K562 (cell line): ENCODE measurements around the gene CNGB1. TPM values are rescaled to one million over a fixed set of nuclear protein-coding genes. Genes with fewer than 3 reads are reported as not detected.

Experiments
- ATAC-seq: fragments of 200-7000 bp; cut with Tn5 transposase; 3 replicates; pipeline ENCODE4 v1.9.1; 2020; ENCODE audit warnings: moderate library complexity
- BruUV-seq: library from RNA; stranded (reverse); fragments of 400-500 nt; replicated peaks from 2 replicates; lab custom pipeline; 2021; lab: Mats Ljungman, UMichigan
- CTCF ChIA-PET: fragments of 300-600 bp; formaldehyde crosslinking; extraction: SDS; loops from one replicate; lab custom pipeline; 2021; ENCODE audit warnings: low intra/inter-chr PET ratio; lab: Yijun Ruan, JAX
- POLR2A ChIA-PET: fragments of 300-600, 350-650 bp; sonication (Branson Sonifier 250); formaldehyde crosslinking; extraction: SDS; loops from one replicate; lab custom pipeline; 2021; ENCODE audit warnings: antibody characterized with exemption, inconsistent platforms; lab: Yijun Ruan, JAX
- DNase-seq, 4 experiments: peaks; one replicate each; pipeline versions ENCODE4 v3.0.0 to v3.0.0-alpha.2; 2011 to 2018; ENCODE audit warnings: low spot score in 3 of 4, mixed read lengths in 3 of 4; ENCODE audit errors: extremely low read depth in 1 of 4
- FAIRE-seq: peaks from 2 replicates; lab custom pipeline; 2011; peaks lifted over from hg19 to GRCh38; lab: Jason Lieb, UNC
- H2AFZ ChIP-seq: 2 replicates; pipeline ENCODE4 v1.6.0; 2011; ENCODE audit warnings: low read depth, low read length, control low read depth, inconsistent platforms
- H3K27ac ChIP-seq: fragments of 200-600 bp; 3 replicates; pipeline ENCODE4 v1.8.0; 2011; ENCODE audit warnings: low read depth, mild to moderate bottlenecking, control low read depth, inconsistent platforms, low read length, moderate library complexity, mixed read lengths; ENCODE audit errors: extremely low read depth
- H3K27me3 ChIP-seq, 2 experiments: fragments of 300-600 bp in 1 of 2; 2 replicates in 1 of 2; 3 replicates in 1 of 2; pipeline versions ENCODE4 v1.6.0 to v1.8.0; 2011; ENCODE audit warnings: inconsistent platforms in 2 of 2, low read length in 2 of 2, mild to moderate bottlenecking in 1 of 2, mixed read lengths in 1 of 2, moderate library complexity in 1 of 2; ENCODE audit not compliant: control insufficient read depth in 2 of 2, insufficient read depth in 2 of 2
- H3K36me3 ChIP-seq: fragments of 300-600 bp; 3 replicates; pipeline ENCODE4 v1.8.0; 2011; ENCODE audit warnings: mild to moderate bottlenecking, low read length, inconsistent platforms; ENCODE audit not compliant: control insufficient read depth, insufficient read depth
- H3K4me1 ChIP-seq, 2 experiments: fragments of 200-600 bp in 1 of 2; replicated peaks in 1 of 2; 2 replicates in 1 of 2; 3 replicates in 1 of 2; pipeline versions ENCODE4 v1.5.1 to v1.8.0; 2011; ENCODE audit warnings: inconsistent platforms in 2 of 2, low read length in 2 of 2, mild to moderate bottlenecking in 1 of 2, mixed read lengths in 1 of 2, moderate library complexity in 1 of 2; ENCODE audit not compliant: control insufficient read depth in 2 of 2, insufficient read depth in 2 of 2
- H3K4me2 ChIP-seq: 2 replicates; pipeline ENCODE4 v1.6.1; 2011; ENCODE audit warnings: low read length, control low read depth, inconsistent platforms, mixed read lengths; ENCODE audit not compliant: insufficient read depth
- H3K4me3 ChIP-seq: fragments of 200-600 bp; sonication (generic), shearing (Covaris generic); 2 replicates; pipeline ENCODE4 v1.5.1; 2016; ENCODE audit warnings: control low read depth, inconsistent platforms
- H3K79me2 ChIP-seq: fragments of 200-600 bp; 3 replicates; pipeline ENCODE4 v1.8.0; 2011; ENCODE audit warnings: low read length, inconsistent platforms; ENCODE audit not compliant: control insufficient read depth, insufficient read depth
- H3K9ac ChIP-seq, 2 experiments: 2 replicates each; pipeline versions ENCODE4 v1.6.0 to v1.6.1; 2011; ENCODE audit warnings: low read depth in 2 of 2, low read length in 2 of 2, control low read depth in 1 of 2, inconsistent platforms in 1 of 2, mild to moderate bottlenecking in 1 of 2, mixed read lengths in 1 of 2; ENCODE audit not compliant: insufficient read depth in 1 of 2
- H3K9me1 ChIP-seq: one replicate; pipeline ENCODE4 v1.6.0; 2011; ENCODE audit warnings: inconsistent platforms, mild to moderate bottlenecking, low read length, moderate library complexity; ENCODE audit not compliant: control insufficient read depth, insufficient read depth
- H3K9me3 ChIP-seq: replicated peaks from 2 replicates; pipeline ENCODE4 v1.5.1; 2011; ENCODE audit warnings: low read depth, low read length, inconsistent platforms; ENCODE audit not compliant: control insufficient read depth, insufficient read depth
- H4K20me1 ChIP-seq: replicated peaks from 2 replicates; pipeline ENCODE4 v1.6.1; 2011; ENCODE audit warnings: low read length, inconsistent platforms, mixed read lengths; ENCODE audit not compliant: control insufficient read depth, insufficient read depth
- ELK1 ChIP-seq: sonication (generic); formaldehyde crosslinking; IDR thresholded peaks from 2 replicates; pipeline ENCODE4 v1.8.1; 2022; ENCODE audit warnings: missing genetic modification reagents
- ZBTB40 ChIP-seq, 2 experiments: fragments of 450-650 bp in 1 of 2; sonication (generic) in 1 of 2; formaldehyde crosslinking in 1 of 2; IDR thresholded peaks; 2 replicates each; pipeline versions ENCODE4 v1.7.1 to v1.9.0; 2016 to 2022; ENCODE audit warnings: inconsistent platforms in 1 of 2, mild to moderate bottlenecking in 1 of 2, missing genetic modification reagents in 1 of 2
- whole genome bisulfite sequencing: fragments of 100-300 bp; shearing (Covaris generic); methylation state at CpG from one replicate; pipeline ENCODE4 v1.1.6; 2016; ENCODE audit warnings: low coverage, mixed read lengths; ENCODE audit not compliant: insufficient coverage; ENCODE audit errors: missing lambda C conversion rate; 5-methylcytosine and 5-hydroxymethylcytosine counted together
- in situ Hi-C: fragments of 300-500 bp; cut with MboI; formaldehyde crosslinking; loops from 4 replicates; pipeline ENCODE4 v1.15.0; 2018; ENCODE audit warnings: inconsistent platforms, mixed read lengths
- intact Hi-C: fragments of 100-400 bp; cut with micrococcal nuclease; formaldehyde crosslinking; loops from 2 replicates; pipeline ENCODE4 v1.14.2; 2022
- polyA plus RNA-seq, 8 experiments: library from polyadenylated mRNA; depleted of rRNA in 4 of 8; stranded (reverse) in 5 of 8; unstranded in 3 of 8; fragments of >200 nt; fragmentation: Nextera tagmentation in 2 of 8; fragmentation: Illumina TruSeq in 1 of 8; extraction: Ambion mirVana in 2 of 8; extraction: Trizol in 1 of 8; gene quantifications; 2 replicates each; pipeline versions ENCODE4 v1.2.1 to v1.2.3, GENCODE V29; 2011 to 2014; ENCODE audit warnings: inconsistent platforms in 1 of 8, missing spikeins in 1 of 8
- total RNA-seq, 7 experiments: library from RNA; depleted of rRNA in 6 of 7; stranded (reverse); fragments of >200 nt in 6 of 7; fragmentation: Illumina TruSeq in 2 of 7; extraction: Trizol in 2 of 7; gene quantifications; 2 replicates each; pipeline versions ENCODE4 v1.2.1 to v1.2.3, GENCODE V29; 2011 to 2021; ENCODE audit warnings: low replicate concordance in 1 of 7

The CNGB1 gene
- total and polyA plus RNA-seq, 9 of the 15 experiments (the other 6 are each of a cell fraction or from before 2014, with no cell fraction given): not detected

GRCh38 chr16:57952909-57953308, 18.0 kb downstream of the CNGB1 start:
- Histone ChIP-seq H3K9me3 (no peaks in the 10 kb centered on the region), H3K27ac (no peak overlapping the region), H2AFZ (no peak overlapping the region), H3K79me2 (no peaks in the 10 kb centered on the region), H3K9me1 (no peaks in the 10 kb centered on the region), H3K27me3 (peaks cover 0 to under 1% of the 10 kb centered on the region in 2 experiments; a peak in 1 of 5 replicates), H3K9ac (no peak overlapping the region), H4K20me1 (no peaks in the 10 kb centered on the region; the same call in none of the 2 replicates), H3K4me2 (no peak overlapping the region), H3K36me3 (no peaks in the 10 kb centered on the region), H3K4me1 (peaks cover 0 to 10% of the 10 kb centered on the region in 2 experiments; a peak in 3 of 5 replicates), H3K4me3 (no peak overlapping the region)
- no peak for ATAC-seq
- ChIA-PET POLR2A (interaction anchor here (0.6 to 1.1 kb wide), 4 partner anchors 9 to 211 kb away, joined by 3 read pairs; no protein-coding TSS in a partner anchor), CTCF (no interaction called here)
- no peak for TF ChIP-seq ELK1 (CRISPR knock-in tag)
- TF ChIP-seq ZBTB40 (IDR thresholded peaks at IDR 0.05): no peak
- TF ChIP-seq ZBTB40 (CRISPR knock-in tag; IDR thresholded peaks at IDR 0.05): no peak
- DNase-seq: no peak
- 38% methylated on average over 9 of the region's 9 CpGs for WGBS
- BruUV-seq: no TSS peak
- intact Hi-C loops: no loop called here
- no peak for FAIRE-seq
- in situ Hi-C loops: no loop called here
